CD14-positive monocyte (primary cell): ENCODE results near the gene TMEM203. TPM values are rescaled to one million over a fixed set of nuclear protein-coding genes. Genes with fewer than 3 reads are reported as not detected.
"Not testable (repeated sequence)": the region's sequence is repeated elsewhere in the genome, so short reads cannot be mapped to it uniquely, and the experiment has no call there.

Source experiments
- DNase-seq, 3 donors: peaks; one replicate each; pipeline ENCODE4 v3.0.0-alpha.2; 2011 to 2022
- H2AFZ ChIP-seq: 2 replicates; pipeline ENCODE4 v1.6.0; 2012; ENCODE audit warnings: mild to moderate bottlenecking, low read depth, low read length, inconsistent platforms; ENCODE audit not compliant: insufficient read depth, poor library complexity, severe bottlenecking
- H3K27ac ChIP-seq, 2 donors: 1 replicate in 1 of 2; 2 replicates in 1 of 2; pipeline ENCODE4 v1.5.1; 2012 to 2013; ENCODE audit warnings: low read length in 2 of 2, control low read depth in 1 of 2, inconsistent platforms in 1 of 2, low read depth in 1 of 2, mild to moderate bottlenecking in 1 of 2
- H3K27me3 ChIP-seq, 2 donors: one replicate each; pipeline versions ENCODE4 v1.6.0 to v1.6.1; 2011 to 2013; ENCODE audit warnings: low read length in 2 of 2; ENCODE audit not compliant: control insufficient read depth in 2 of 2, insufficient read depth in 2 of 2
- H3K36me3 ChIP-seq, 2 donors: replicated peaks in 1 of 2; 1 replicate in 1 of 2; 2 replicates in 1 of 2; pipeline versions ENCODE4 v1.5.1 to v1.6.1; 2012 to 2013; ENCODE audit warnings: low read length in 2 of 2, control low read depth in 1 of 2, inconsistent platforms in 1 of 2, mild to moderate bottlenecking in 1 of 2; ENCODE audit not compliant: insufficient read depth in 2 of 2, control insufficient read depth in 1 of 2
- H3K4me1 ChIP-seq, 2 donors: 1 replicate in 1 of 2; 2 replicates in 1 of 2; pipeline versions ENCODE4 v1.5.1 to v1.6.1; 2012 to 2013; ENCODE audit warnings: low read length in 2 of 2, control low read depth in 1 of 2, inconsistent platforms in 1 of 2, mild to moderate bottlenecking in 1 of 2, moderate library complexity in 1 of 2; ENCODE audit not compliant: insufficient read depth in 2 of 2, control insufficient read depth in 1 of 2
- H3K4me2 ChIP-seq: replicated peaks from 2 replicates; pipeline ENCODE3; 2012; ENCODE audit warnings: low read length, moderate library complexity, mild to moderate bottlenecking; ENCODE audit not compliant: poor library complexity, severe bottlenecking; ENCODE audit errors: extremely low read depth
- H3K4me3 ChIP-seq, 3 experiments: fragments of 200-600 bp in 1 of 3; sonication (generic) in 1 of 3; replicated peaks in 1 of 3; 1 replicate in 2 of 3; 2 replicates in 1 of 3; pipeline ENCODE4 v1.5.1; 2011 to 2013; ENCODE audit warnings: low read length in 3 of 3, mild to moderate bottlenecking in 3 of 3, control low read depth in 2 of 3, low read depth in 2 of 3, inconsistent platforms in 1 of 3, moderate library complexity in 1 of 3
- H3K79me2 ChIP-seq: 2 replicates; pipeline ENCODE4 v1.6.0; 2012; ENCODE audit warnings: mild to moderate bottlenecking, control low read depth, inconsistent platforms, low read length, moderate library complexity; ENCODE audit not compliant: insufficient read depth
- H3K9ac ChIP-seq: 2 replicates; pipeline ENCODE4 v1.6.0; 2017; ENCODE audit warnings: low read length, mild to moderate bottlenecking; ENCODE audit not compliant: insufficient read depth, poor library complexity, severe bottlenecking
- H3K9me3 ChIP-seq, 2 donors: replicated peaks in 1 of 2; 1 replicate in 1 of 2; 2 replicates in 1 of 2; pipeline versions ENCODE4 v1.5.1 to v1.6.1; 2012 to 2013; ENCODE audit warnings: low read length in 2 of 2, control low read depth in 1 of 2; ENCODE audit not compliant: control insufficient read depth in 1 of 2, insufficient read depth in 1 of 2
- H4K20me1 ChIP-seq: 2 replicates; pipeline ENCODE4 v1.6.0; 2012; ENCODE audit warnings: mild to moderate bottlenecking, low read length, control low read depth, moderate library complexity; ENCODE audit not compliant: insufficient read depth
- H3K27ac Mint-ChIP-seq, 7 donors: one replicate each; pipeline ENCODE4 v1.8.0; 2020; ENCODE audit warnings: mild to moderate bottlenecking in 7 of 7, mixed read lengths in 7 of 7, moderate library complexity in 6 of 7, inconsistent platforms in 2 of 7
- H3K27me3 Mint-ChIP-seq, 3 donors: one replicate each; pipeline ENCODE4 v1.8.0; 2021 to 2022; ENCODE audit warnings: low read depth in 3 of 3, mild to moderate bottlenecking in 3 of 3, mixed read lengths in 3 of 3, moderate library complexity in 3 of 3, inconsistent platforms in 1 of 3
- H3K36me3 Mint-ChIP-seq, 2 donors: one replicate each; pipeline ENCODE4 v1.8.0; 2020; ENCODE audit warnings: mixed read lengths in 2 of 2, inconsistent platforms in 1 of 2, mild to moderate bottlenecking in 1 of 2
- H3K4me1 Mint-ChIP-seq: one replicate; pipeline ENCODE4 v1.8.0; 2020; ENCODE audit warnings: mild to moderate bottlenecking, mixed read lengths
- H3K4me3 Mint-ChIP-seq, 2 donors: one replicate each; pipeline ENCODE4 v1.8.0; 2020; ENCODE audit warnings: mild to moderate bottlenecking in 2 of 2, mixed read lengths in 2 of 2, moderate library complexity in 1 of 2
- H3K9me3 Mint-ChIP-seq, 7 donors: one replicate each; pipeline ENCODE4 v1.8.0; 2020 to 2022; ENCODE audit warnings: mixed read lengths in 7 of 7, mild to moderate bottlenecking in 6 of 7, moderate library complexity in 6 of 7, inconsistent platforms in 2 of 7
- CTCF ChIP-seq: fragments of 200-600 bp; IDR thresholded peaks from one replicate; pipeline ENCODE4 v1.8.0; 2022; ENCODE audit warnings: antibody characterized with exemption, mild to moderate bottlenecking
- WGBS: methylation state at CpG from one replicate; pipeline ENCODE4 v1.1.5; 2013; ENCODE audit warnings: missing lambda C conversion rate; ENCODE audit not compliant: insufficient coverage; 5-methylcytosine and 5-hydroxymethylcytosine counted together
- intact Hi-C, 2 donors: fragments of 100-400 bp; cut with micrococcal nuclease; formaldehyde crosslinking; loops; one replicate each; pipeline versions ENCODE4 v1.15.0 to v1.15.1; 2023
- polyA plus RNA-seq, 3 donors: library from polyadenylated mRNA; depleted of rRNA in 1 of 3; unstranded in 2 of 3; stranded (reverse) in 1 of 3; fragments of 300-500 nt in 2 of 3; fragments of >200 nt in 1 of 3; fragmentation: Illumina TruSeq in 2 of 3; gene quantifications; 1 replicate in 2 of 3; 2 replicates in 1 of 3; pipeline ENCODE4 v1.2.3, GENCODE V29; 2012 to 2021

Gene TMEM203
- polyA plus RNA-seq, 3 donors, result 13.1 to 88.1 (median 76.1) TPM

- peak within 1 kb of the TSS; percentile 82 to 94 (median 90) for H3K4me3 ChIP-seq
- peaks cover 15 to 18% of the 10 kb centered on the region in 2 donors for H3K36me3 Mint-ChIP-seq
- peak within 1 kb of the TSS; percentile 88 for H2AFZ ChIP-seq
- peak within 1 kb of the TSS; percentile 91 for H3K9ac ChIP-seq
- H3K79me2 ChIP-seq, result peaks cover 34% of the 10 kb centered on the region
- no peak for TF ChIP-seq CTCF
- peak within 1 kb of the TSS; percentile 68 to 94 for H3K27ac ChIP-seq
- peaks cover 18 to 19% of the 10 kb centered on the region in 2 donors for H3K36me3 ChIP-seq
- H3K9me3 Mint-ChIP-seq, result peaks cover 0 to 3% (median 0%) of the 10 kb centered on the region in 7 donors
- peaks cover 33% of the 10 kb centered on the region for H4K20me1 ChIP-seq
- intact Hi-C loops, result loop anchor here (1.0 to 5.0 kb wide), 4 partner anchors 14 to 39 kb away; partner anchors contain the start of genes NELFB (in 2 of the 2) and TPRN (in 1 of the 2)
- H3K27ac Mint-ChIP-seq, result peak within 1 kb of the TSS; percentile 77 to 93 (median 90)
- peak within 1 kb of the TSS; percentile 84 to 85 for H3K4me3 Mint-ChIP-seq
- H3K4me2 ChIP-seq, result peak within 1 kb of the TSS; percentile 97
- peaks cover 47% of the 10 kb centered on the region for H3K4me1 Mint-ChIP-seq
- H3K4me1 ChIP-seq, result peaks cover 49 to 63% of the 10 kb centered on the region in 2 donors
- H3K27me3 ChIP-seq, result no peaks in the 10 kb centered on the region
- under 1% methylated on average over 67 of the region's 67 CpGs for WGBS
- DNase-seq, result peak; percentile 100
- H3K27me3 Mint-ChIP-seq, result peaks cover 1 to 3% (median 2%) of the 10 kb centered on the region in 3 donors
- H3K9me3 ChIP-seq, result no peaks in the 10 kb centered on the region
Measured at GRCh38 chr9:137240841-137241489, 35.5 kb upstream of the TMEM203 start, which contains the start of gene TUBB4B. Gene TUBB4B (plus strand): TSS chr9:137241287. CDS start chr9:137241361, 74 bp downstream.

GRCh38 chr9:137240318-137240840 is 34.9 kb upstream of the TMEM203 start:
- Mint-ChIP-seq H3K4me3 (peak overlapping the region; percentile 67 to 76), H3K27me3 (peaks cover 2 to 3% (median 2%) of the 10 kb centered on the region in 3 donors), H3K9me3 (peaks cover 0 to 3% (median 0%) of the 10 kb centered on the region in 7 donors), H3K36me3 (peaks cover 15 to 18% of the 10 kb centered on the region in 2 donors), H3K4me1 (peaks cover 47% of the 10 kb centered on the region), H3K27ac (peak overlapping the region; percentile 6 to 84 (median 45))
- peak overlapping the region; percentile 74 for H3K9ac ChIP-seq
- no peaks in the 10 kb centered on the region for H3K9me3 ChIP-seq
- H3K36me3 ChIP-seq, result peaks cover 18 to 19% of the 10 kb centered on the region in 2 donors
- no peaks in the 10 kb centered on the region for H3K27me3 ChIP-seq
- peaks cover 49 to 63% of the 10 kb centered on the region in 2 donors for H3K4me1 ChIP-seq
- peak; percentile 42 to 65 (median 53) for DNase-seq
- H3K27ac ChIP-seq, result peak overlapping the region; percentile 68 to 82
- TF ChIP-seq CTCF, result peak; percentile 20
- peaks cover 34% of the 10 kb centered on the region for H3K79me2 ChIP-seq
- H3K4me3 ChIP-seq, result peak overlapping the region; percentile 52 to 80 (median 59)
- peak overlapping the region; percentile 88 for H2AFZ ChIP-seq
- intact Hi-C loops, result loop anchor here (2.0 to 5.0 kb wide), 2 partner anchors 14 to 38 kb away; partner anchors contain the start of genes NELFB (in 1 of the 2) and TPRN (in 1 of the 2)
- H3K4me2 ChIP-seq, result peak overlapping the region; percentile 96
- peaks cover 33% of the 10 kb centered on the region for H4K20me1 ChIP-seq
- under 1% methylated on average over 58 of the region's 58 CpGs for WGBS

GRCh38 chr9:137239541-137240200 is 34.2 kb upstream of the TMEM203 start:
- Histone ChIP-seq H3K79me2 (peaks cover 34% of the 10 kb centered on the region), H3K4me2 (peak overlapping the region; percentile 96), H3K4me3 (peak overlapping the region; percentile 52 to 80 (median 59)), H2AFZ (peak overlapping the region; percentile 88), H3K9ac (peak overlapping the region; percentile 74), H3K4me1 (peaks cover 49 to 63% of the 10 kb centered on the region in 2 donors), H3K36me3 (peaks cover 18 to 19% of the 10 kb centered on the region in 2 donors), H4K20me1 (peaks cover 32% of the 10 kb centered on the region), H3K27ac (peak overlapping the region; percentile 38 to 82)
- peaks cover 47% of the 10 kb centered on the region for H3K4me1 Mint-ChIP-seq
- intact Hi-C loops, result loop anchor here (2.0 to 5.0 kb wide), 4 partner anchors 15 to 117 kb away; partner anchors contain the start of genes ANAPC2 (in 1 of the 2), NELFB (in 1 of the 2), SSNA1 (in 1 of the 2) and TPRN (in 1 of the 2)
- DNase-seq, H3K9me3 ChIP-seq, H3K9me3 Mint-ChIP-seq, H3K27me3 Mint-ChIP-seq, H3K27me3 ChIP-seq: not testable (repeated sequence)
- WGBS, result 76% methylated on average over 8 of the region's 27 CpGs
- H3K36me3 Mint-ChIP-seq, result peaks cover 15 to 18% of the 10 kb centered on the region in 2 donors
- peak overlapping the region; percentile 67 to 76 for H3K4me3 Mint-ChIP-seq
- peak overlapping the region; percentile 6 to 84 (median 45) for H3K27ac Mint-ChIP-seq
